GM13976 (cell line): ENCODE results near the gene AFMID.
"Not testable (repeated sequence)": the region's sequence is repeated elsewhere in the genome, so short reads cannot be mapped to it uniquely, and the experiment has no call there.

Experiments
- DNase-seq: peaks from one replicate; pipeline ENCODE4 v3.0.0; 2012; ENCODE audit warnings: low spot score
- CTCF ChIP-seq: IDR thresholded peaks from 2 replicates; pipeline ENCODE4 v1.5.1; 2012; ENCODE audit warnings: borderline replicate concordance, mild to moderate bottlenecking; ENCODE audit not compliant: insufficient read depth; ENCODE audit errors: extremely low read depth, missing control alignments, control extremely low read depth
- in situ Hi-C: fragments of 300-500 bp; cut with MboI; formaldehyde crosslinking; loops from one replicate; pipeline ENCODE4 v1.12.0; 2022; ENCODE audit warnings: low sequenced_read_pairs, mixed read lengths, inconsistent platforms; ENCODE audit not compliant: unreplicated experiment

The AFMID gene

GRCh38 chr17:78164748-78165607 is 22.2 kb upstream of the AFMID start:
- TF ChIP-seq CTCF: no peak
- no peak for DNase-seq
- in situ Hi-C loops: no loop called here

GRCh38 chr17:78166416-78166815 is 20.7 kb upstream of the AFMID start:
- DNase-seq: no peak
- TF ChIP-seq CTCF: no peak
- in situ Hi-C loops: no loop called here

- TF ChIP-seq CTCF: no peak
- peak; percentile 95 for DNase-seq
- in situ Hi-C loops: no loop called here
These were observed 18.8 kb upstream of the AFMID start, which contains the start of gene SYNGR2 for GRCh38 chr17:78168242-78168902. Gene SYNGR2 (plus strand): TSS chr17:78168581. CDS start chr17:78168617, 36 bp downstream.

- TF ChIP-seq CTCF: no peak
- in situ Hi-C loops: no loop called here
- peak; percentile 75 for DNase-seq
These were observed 18.0 kb upstream of the AFMID start for GRCh38 chr17:78168903-78169793.

GRCh38 chr17:78170692-78171590 is 16.2 kb upstream of the AFMID start:
- TF ChIP-seq CTCF: no peak
- DNase-seq: no peak
- in situ Hi-C loops: no loop called here

GRCh38 chr17:78171591-78172248 is 15.4 kb upstream of the AFMID start:
- in situ Hi-C loops, DNase-seq: not testable (repeated sequence)
